Measurements from ENCODE around the gene CYP20A1.
"Not testable (repeated sequence)": the region's sequence is repeated elsewhere in the genome, so short reads cannot be mapped to it uniquely, and the experiment has no call there.

CYP20A1 gene

DNA sequence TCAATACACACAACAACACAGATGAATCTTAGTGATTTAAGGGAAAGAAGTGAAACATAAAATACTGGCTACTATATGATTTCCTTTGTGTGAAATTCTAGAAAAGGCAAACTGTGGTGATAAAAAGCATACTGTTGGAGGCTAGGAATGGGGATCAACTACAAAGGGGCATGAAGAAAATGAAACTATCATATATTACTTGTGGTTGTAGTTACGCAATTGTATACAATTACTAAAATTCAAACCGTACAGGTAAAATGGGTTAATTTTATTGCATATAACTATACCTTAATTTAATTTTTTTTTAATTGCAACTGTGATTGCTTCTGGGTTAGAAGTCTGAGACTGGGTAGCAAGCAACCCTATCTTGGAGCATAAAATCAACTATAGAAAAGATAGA, 47.7 kb downstream of the CYP20A1 start:
- no peak for DNase-seq

- no peak for DNase-seq
These were observed 62.8 kb downstream of the CYP20A1 start for GRCh38 chr2:203301667-203302066.

- DNase-seq, result not testable (repeated sequence)
These were observed 63.8 kb downstream of the CYP20A1 start for GRCh38 chr2:203302586-203302985.

DNA sequence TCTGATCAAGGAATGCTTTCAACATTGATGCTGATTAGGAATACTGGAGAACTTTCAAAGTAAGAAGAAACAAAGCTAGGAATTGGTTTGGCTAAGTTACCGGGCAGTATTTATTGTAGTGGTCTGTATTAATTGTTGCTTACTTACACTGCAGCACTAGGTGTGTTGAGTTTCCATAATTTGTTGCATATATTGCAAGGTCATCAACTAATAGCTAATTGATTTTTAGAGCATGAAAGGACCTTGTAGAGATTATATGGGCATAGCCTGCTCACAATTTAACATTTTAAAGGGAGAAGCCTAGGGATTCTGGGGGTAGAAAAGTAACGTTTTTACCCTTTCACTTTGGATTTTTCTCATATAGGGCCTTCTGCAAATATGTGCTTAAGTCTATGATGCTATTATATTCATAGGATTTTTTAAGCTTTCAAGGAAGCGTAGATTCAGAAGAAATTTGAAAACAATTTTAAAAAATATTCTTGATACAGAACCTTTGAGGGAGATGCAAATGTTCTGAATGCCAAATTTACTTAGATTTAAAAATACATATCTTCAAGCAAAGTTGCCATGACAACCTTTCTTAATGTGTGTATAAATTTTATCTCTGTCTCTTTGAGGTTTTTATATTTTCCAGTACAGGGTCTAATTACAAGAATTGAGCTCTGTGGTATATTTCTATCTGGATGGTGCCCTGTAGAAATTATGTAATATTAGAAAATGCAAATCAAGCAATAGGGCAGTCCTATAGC, 72.0 kb downstream of the CYP20A1 start:
- no peak for DNase-seq

- DNase-seq, result no peak
These were observed 87.5 kb downstream of the CYP20A1 start for GRCh38 chr2:203326356-203326755.

GRCh38 chr2:203327582-203327900, 88.7 kb downstream of the CYP20A1 start:
- peak; percentile 2 for DNase-seq

- peak; percentile 69 for DNase-seq
These were observed 89.3 kb downstream of the CYP20A1 start, which contains the start of gene ABI2 for GRCh38 chr2:203327901-203328759. ABI2 (plus strand) TSS chr2:203328394; CDS start chr2:203328515, 121 bp downstream.

GRCh38 chr2:203328760-203329540, 90.1 kb downstream of the CYP20A1 start:
- DNase-seq, result peak; percentile 43

- DNase-seq, result no peak
These were observed 91.6 kb downstream of the CYP20A1 start for GRCh38 chr2:203330434-203330833.

DNA sequence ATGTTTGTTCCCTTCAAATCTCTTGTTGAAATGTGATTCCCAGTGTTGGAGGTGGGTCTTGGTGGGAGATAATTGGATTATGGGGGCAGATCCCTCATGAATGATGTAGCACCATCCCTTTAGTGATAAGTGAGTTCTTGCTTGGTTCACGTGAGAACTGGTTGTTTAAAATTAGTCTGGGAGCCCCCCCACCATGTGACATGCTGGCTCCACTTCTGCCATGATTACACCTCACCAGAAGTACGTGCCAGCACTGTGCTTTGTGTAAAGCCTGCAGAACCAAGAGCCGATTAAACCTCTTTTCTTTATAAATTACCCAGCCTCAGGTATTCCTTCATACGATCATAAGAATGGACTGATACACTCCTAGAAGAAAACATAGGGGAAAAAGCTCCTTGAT, 99.5 kb downstream of the CYP20A1 start:
- DNase-seq, result no peak

DNA sequence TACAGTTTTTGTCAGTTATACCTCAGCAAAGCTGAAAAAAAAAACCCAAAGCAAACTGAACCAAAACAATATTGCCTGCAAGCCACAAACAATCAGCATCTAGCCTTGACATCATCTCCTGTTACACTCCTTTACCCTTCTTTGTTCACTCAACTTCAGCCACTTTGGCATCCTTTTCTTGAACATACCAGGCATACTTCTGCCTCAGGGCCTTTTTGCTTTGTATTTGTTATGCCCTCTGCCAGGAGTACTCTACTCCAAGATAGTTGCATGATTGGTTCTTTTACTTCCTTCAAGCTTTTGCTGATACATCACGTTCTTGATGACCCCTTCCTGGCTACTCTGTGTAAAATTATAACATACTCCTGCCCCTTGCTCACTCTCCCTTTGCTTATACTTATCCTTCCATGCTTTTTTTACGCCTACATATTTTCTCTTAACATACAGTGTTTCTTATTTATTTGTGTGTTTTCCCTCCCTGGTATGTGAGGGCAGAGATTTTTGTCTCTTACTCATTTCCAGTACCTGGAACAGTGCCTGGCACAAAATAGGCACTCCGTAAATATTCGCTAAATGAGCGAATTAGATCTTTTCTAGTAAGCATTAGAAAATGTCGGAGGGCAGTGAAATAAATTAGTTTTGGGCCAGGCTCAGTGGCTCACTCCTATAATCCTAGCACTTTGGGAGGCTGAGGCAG, 102.1 kb downstream of the CYP20A1 start:
- DNase-seq, result no peak

- DNase-seq, result no peak
These were observed 103.0 kb downstream of the CYP20A1 start for GRCh38 chr2:203341741-203342310.

DNA sequence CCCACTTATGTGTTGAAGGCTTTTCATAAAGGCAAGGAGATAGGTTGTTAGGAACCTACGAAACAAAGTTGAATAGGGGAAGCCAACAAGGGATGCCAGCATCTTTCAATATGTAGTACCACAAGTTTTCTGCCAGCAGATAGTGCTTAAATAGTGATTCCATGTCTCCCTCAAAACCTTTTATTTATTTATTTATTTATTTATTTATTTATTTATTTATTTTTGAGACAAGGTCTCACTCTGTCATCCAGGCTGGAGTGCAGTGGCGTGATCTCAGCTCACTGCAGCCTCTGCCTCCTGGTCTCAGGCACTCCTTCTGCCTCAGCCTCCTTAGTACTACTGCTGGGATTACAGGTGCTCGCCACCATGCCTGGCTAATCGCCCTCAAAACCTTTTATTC, 103.6 kb downstream of the CYP20A1 start:
- not testable (repeated sequence) for DNase-seq

GRCh38 chr2:203344667-203345066, 105.8 kb downstream of the CYP20A1 start:
- no peak for DNase-seq

- no peak for DNase-seq
These were observed 107.8 kb downstream of the CYP20A1 start for GRCh38 chr2:203346612-203347011.

- DNase-seq, result no peak
These were observed 108.6 kb downstream of the CYP20A1 start for GRCh38 chr2:203347375-203347774.

DNA sequence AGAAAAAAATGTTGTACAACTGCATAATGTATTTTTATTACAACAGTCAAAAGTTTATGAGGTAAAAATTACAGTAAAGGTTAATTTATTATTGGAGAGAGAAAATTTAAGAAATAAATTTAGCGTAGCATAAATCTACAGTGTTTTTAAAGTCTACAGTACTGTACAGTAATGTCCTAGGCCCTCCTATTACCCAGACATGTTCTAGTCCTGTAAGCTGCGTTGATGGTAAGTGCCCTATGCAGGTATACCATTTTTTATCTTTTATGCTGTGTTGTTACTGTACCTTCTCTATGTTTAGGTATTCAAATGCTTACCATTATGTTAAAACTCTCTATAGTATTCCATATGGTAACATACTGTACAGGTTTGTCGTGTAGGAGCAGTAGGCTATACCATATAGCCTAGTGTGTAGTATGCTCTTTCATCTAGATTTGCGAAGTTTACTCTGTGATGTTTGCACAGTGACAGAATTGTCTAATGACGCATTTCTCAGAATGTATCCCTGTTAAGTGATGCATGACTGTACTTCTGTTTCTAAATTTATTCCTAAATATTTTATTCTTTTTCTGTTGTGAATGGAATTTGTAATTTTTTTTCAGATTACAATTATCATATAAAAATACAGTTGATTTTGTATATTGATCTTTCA, 113.9 kb downstream of the CYP20A1 start:
- no peak for DNase-seq

DNA sequence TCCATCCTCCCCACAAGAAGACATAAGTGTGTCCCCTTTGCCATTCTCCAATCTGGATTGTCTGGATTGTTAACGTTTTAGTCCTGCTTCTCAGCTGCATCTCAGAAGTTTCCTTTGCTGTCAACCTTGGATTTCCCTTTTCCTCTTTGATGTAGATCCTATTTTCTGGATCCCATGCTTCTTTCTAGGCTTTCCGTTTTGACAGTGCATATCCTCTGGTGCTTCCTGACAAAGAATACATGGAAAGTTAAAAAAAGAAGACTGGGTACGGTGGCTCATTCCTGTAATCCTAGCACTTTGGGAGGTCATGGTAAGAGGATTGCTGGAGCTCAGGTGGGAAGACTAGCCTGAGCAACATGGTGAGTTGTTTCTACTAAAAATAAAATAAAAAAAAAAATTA, 116.1 kb downstream of the CYP20A1 start:
- DNase-seq, result no peak

Data from stimulated activated CD4-positive, alpha-beta T cell treated with anti-CD3 and anti-CD28 coated beads, Interleukin-12 subunit alpha, Interleukin-12 subunit beta, amount 100 ng/mL, for 4 hours (primary cell).